SU-DHL-6 (cell line): Measurements from ENCODE around the gene SNX10.

Experiments used
- H2AFZ ChIP-seq: fragments of 200-600 bp; sonication (generic); 2 replicates; pipeline ENCODE4 v1.6.1; 2014; ENCODE audit warnings: low read depth, mild to moderate bottlenecking, moderate library complexity, mixed read lengths, antibody characterized with exemption, low read length; ENCODE audit not compliant: severe bottlenecking
- H3F3A ChIP-seq: fragments of 200-600 bp; shearing (Covaris generic); 2 replicates; pipeline ENCODE4 v1.6.0; 2016; ENCODE audit warnings: antibody characterized with exemption, mild to moderate bottlenecking; ENCODE audit not compliant: insufficient read depth
- H3K27ac ChIP-seq: fragments of 200-600 bp; sonication (generic); 2 replicates; pipeline ENCODE4 v1.5.1; 2016; ENCODE audit warnings: low read depth, mild to moderate bottlenecking, low read length, moderate library complexity, mixed read lengths
- H3K27me3 ChIP-seq: fragments of 200-600 bp; sonication (generic), shearing (Covaris generic); 2 replicates; pipeline ENCODE4 v1.6.0; 2014; ENCODE audit warnings: mild to moderate bottlenecking, low read length
- H3K36me3 ChIP-seq: fragments of 200-600 bp; sonication (generic); 2 replicates; pipeline ENCODE4 v1.6.1; 2014; ENCODE audit warnings: mild to moderate bottlenecking, low read length, mixed read lengths
- H3K4me2 ChIP-seq: fragments of 300-600, 200-600 bp; shearing (Covaris generic), sonication (generic); 2 replicates; pipeline ENCODE4 v1.6.0; 2014; ENCODE audit warnings: low read length, low read depth, mild to moderate bottlenecking; ENCODE audit not compliant: poor library complexity, severe bottlenecking
- H3K4me3 ChIP-seq: fragments of 200-600 bp; sonication (generic); 2 replicates; pipeline ENCODE4 v1.5.1; 2014; ENCODE audit warnings: antibody characterized with exemption, low read length, mild to moderate bottlenecking, mixed read lengths; ENCODE audit not compliant: insufficient read depth, poor library complexity, severe bottlenecking
- H3K79me2 ChIP-seq: fragments of 200-600 bp; sonication (generic); 2 replicates; pipeline ENCODE4 v1.6.1; 2014; ENCODE audit warnings: mild to moderate bottlenecking, low read length, moderate library complexity; ENCODE audit not compliant: insufficient read depth
- H3K9ac ChIP-seq: fragments of 200-600 bp; sonication (generic); 2 replicates; pipeline ENCODE4 v1.7.0; 2014; ENCODE audit warnings: mild to moderate bottlenecking, low read length
- H3K9me2 ChIP-seq: fragments of 200-600 bp; sonication (generic); replicated peaks from 2 replicates; pipeline ENCODE4 v1.6.1; 2014; ENCODE audit warnings: low read length; ENCODE audit not compliant: insufficient read depth
- H3K9me3 ChIP-seq: fragments of 200-600 bp; sonication (generic); 2 replicates; pipeline ENCODE4 v1.6.1; 2014; ENCODE audit warnings: low read length, mixed read lengths; ENCODE audit not compliant: insufficient read depth
- H4K20me1 ChIP-seq: fragments of 200-600 bp; sonication (generic); 2 replicates; pipeline ENCODE4 v1.6.1; 2014; ENCODE audit warnings: low read depth, mild to moderate bottlenecking, antibody characterized with exemption, low read length, moderate library complexity, mixed read lengths
- CTCF ChIP-seq: fragments of 200-600 bp; sonication (generic); IDR thresholded peaks from one replicate; pipeline ENCODE4 v1.5.1; 2017; ENCODE audit warnings: antibody characterized with exemption, mild to moderate bottlenecking, low read length, moderate library complexity; ENCODE audit not compliant: insufficient read depth, poor library complexity, severe bottlenecking
- EZH2phosphoT487 ChIP-seq: fragments of 200-600 bp; sonication (generic), shearing (Covaris generic); conservative IDR thresholded peaks from 2 replicates; pipeline ENCODE4 v1.6.1; 2018; ENCODE audit warnings: mild to moderate bottlenecking, antibody characterized with exemption, low read length, moderate library complexity, mixed read lengths

Gene SNX10

GRCh38 chr7:26275213-26275612, 16.4 kb upstream of the SNX10 start:
- no peak overlapping the region for H3K27ac ChIP-seq
- peaks cover 6% of the 10 kb centered on the region; the same call in 1 of the 2 replicates for H3F3A ChIP-seq
- no peaks in the 10 kb centered on the region for H3K36me3 ChIP-seq
- H3K4me3 ChIP-seq, result no peak overlapping the region
- H3K27me3 ChIP-seq, result no peaks in the 10 kb centered on the region
- no peak overlapping the region for H3K9ac ChIP-seq
- no peaks in the 10 kb centered on the region for H3K79me2 ChIP-seq
- H3K4me2 ChIP-seq, result no peak overlapping the region
- no peaks in the 10 kb centered on the region for H4K20me1 ChIP-seq
- no peak for TF ChIP-seq CTCF
- TF ChIP-seq EZH2phosphoT487, result no peak
- no peaks in the 10 kb centered on the region for H3K9me2 ChIP-seq
- no peaks in the 10 kb centered on the region for H3K9me3 ChIP-seq
- H2AFZ ChIP-seq, result no peak overlapping the region

- H3K36me3 ChIP-seq, result no peaks in the 10 kb centered on the region
- H3F3A ChIP-seq, result peaks cover 9% of the 10 kb centered on the region; the same call in 1 of the 2 replicates
- no peak overlapping the region for H3K27ac ChIP-seq
- H3K4me3 ChIP-seq, result no peak overlapping the region
- no peak overlapping the region for H3K9ac ChIP-seq
- TF ChIP-seq CTCF, result peak; percentile 94
- TF ChIP-seq EZH2phosphoT487, result no peak
- H3K27me3 ChIP-seq, result no peaks in the 10 kb centered on the region
- H3K79me2 ChIP-seq, result no peaks in the 10 kb centered on the region
- H3K9me2 ChIP-seq, result no peaks in the 10 kb centered on the region
- no peaks in the 10 kb centered on the region for H4K20me1 ChIP-seq
- no peak overlapping the region for H2AFZ ChIP-seq
- no peaks in the 10 kb centered on the region for H3K9me3 ChIP-seq
- no peak overlapping the region for H3K4me2 ChIP-seq
Measured at GRCh38 chr7:26278770-26279169, 12.9 kb upstream of the SNX10 start.

- no peak for TF ChIP-seq CTCF
- Histone ChIP-seq H3K27ac (no peak overlapping the region), H3K4me2 (no peak overlapping the region), H4K20me1 (no peaks in the 10 kb centered on the region), H3K4me3 (no peak overlapping the region), H2AFZ (no peak overlapping the region), H3K9me3 (no peaks in the 10 kb centered on the region), H3F3A (peaks cover 9% of the 10 kb centered on the region; the same call in 1 of the 2 replicates), H3K9me2 (no peaks in the 10 kb centered on the region), H3K36me3 (no peaks in the 10 kb centered on the region), H3K9ac (no peak overlapping the region), H3K27me3 (no peaks in the 10 kb centered on the region), H3K79me2 (no peaks in the 10 kb centered on the region)
Measured at GRCh38 chr7:26279405-26279804, 12.3 kb upstream of the SNX10 start.

GRCh38 chr7:26280097-26280496, 11.6 kb upstream of the SNX10 start:
- no peaks in the 10 kb centered on the region for H4K20me1 ChIP-seq
- no peak overlapping the region for H3K4me3 ChIP-seq
- H3K27me3 ChIP-seq, result no peaks in the 10 kb centered on the region
- no peak overlapping the region for H3K9ac ChIP-seq
- H3K9me3 ChIP-seq, result no peaks in the 10 kb centered on the region
- H3K79me2 ChIP-seq, result no peaks in the 10 kb centered on the region
- no peak for TF ChIP-seq EZH2phosphoT487
- TF ChIP-seq CTCF, result no peak
- peaks cover 9% of the 10 kb centered on the region; the same call in 1 of the 2 replicates for H3F3A ChIP-seq
- H3K9me2 ChIP-seq, result no peaks in the 10 kb centered on the region
- H3K36me3 ChIP-seq, result no peaks in the 10 kb centered on the region
- H3K27ac ChIP-seq, result no peak overlapping the region
- no peak overlapping the region for H2AFZ ChIP-seq
- H3K4me2 ChIP-seq, result no peak overlapping the region
